ENCODE data around the gene TMX2. TPM values are rescaled to one million over a fixed set of nuclear protein-coding genes. Genes with fewer than 3 reads are reported as not detected.

The TMX2 gene
- polyA plus RNA-seq, 2 of the 4 experiments (the other 2 are of a cell fraction): 140 to 168 TPM

Small RNA genes within 50 kb of the gene (small RNA-seq; reads per million reads assigned to genes)
- gene TMX2-CTNND1: 0 reads per million in 6 experiments

Other genes with a start within 250 kb of the TMX2 start
- 4.6 and 5.3 TPM in 2 replicates for gene SLC43A1, start 196.9 kb upstream of the TMX2 start, polyA plus RNA-seq (2011; rRNA removed)
- gene SLC43A1, start 196.9 kb upstream of the TMX2 start, polyA plus RNA-seq (2017; fragmentation: RNase III; extraction: RNeasy Plus Mini Kit Qiagen cat#74134 plus additional on column Dnase treatment): 1.0 to 1.3 TPM (median 1.1 TPM) in 3 replicates
- 248 and 249 TPM in 2 replicates for gene TIMM10, start 181.8 kb upstream of the TMX2 start, polyA plus RNA-seq (2011; rRNA removed)
- gene TIMM10, start 181.8 kb upstream of the TMX2 start, polyA plus RNA-seq (2017; fragmentation: RNase III; extraction: RNeasy Plus Mini Kit Qiagen cat#74134 plus additional on column Dnase treatment): 172 to 184 TPM (median 179 TPM) in 3 replicates
- gene SMTNL1, start 175.0 kb upstream of the TMX2 start, polyA plus RNA-seq (2011; rRNA removed): not detected in 2 replicates
- not detected in 3 replicates for gene SMTNL1, start 175.0 kb upstream of the TMX2 start, polyA plus RNA-seq (2017; fragmentation: RNase III; extraction: RNeasy Plus Mini Kit Qiagen cat#74134 plus additional on column Dnase treatment)
- gene UBE2L6, start 144.9 kb upstream of the TMX2 start, polyA plus RNA-seq (2011; rRNA removed): 14.8 and 17.9 TPM in 2 replicates
- 18.2 to 21.4 TPM (median 18.7 TPM) in 3 replicates for gene UBE2L6, start 144.9 kb upstream of the TMX2 start, polyA plus RNA-seq (2017; fragmentation: RNase III; extraction: RNeasy Plus Mini Kit Qiagen cat#74134 plus additional on column Dnase treatment)
- 0.59 and 0.91 TPM in 2 replicates for gene SERPING1, start 114.9 kb upstream of the TMX2 start, polyA plus RNA-seq (2011; rRNA removed)
- gene SERPING1, start 114.9 kb upstream of the TMX2 start, polyA plus RNA-seq (2017; fragmentation: RNase III; extraction: RNeasy Plus Mini Kit Qiagen cat#74134 plus additional on column Dnase treatment): 0.10 to 0.63 TPM (median 0.53 TPM) in 3 replicates
- 0.04 and 0.13 TPM in 2 replicates for gene YPEL4, start 62.7 kb upstream of the TMX2 start, polyA plus RNA-seq (2011; rRNA removed)
- gene YPEL4, start 62.7 kb upstream of the TMX2 start, polyA plus RNA-seq (2017; fragmentation: RNase III; extraction: RNeasy Plus Mini Kit Qiagen cat#74134 plus additional on column Dnase treatment): 0.04 to 0.06 TPM in 2 of 3 replicates, not detected in the other
- 22.8 and 24.2 TPM in 2 replicates for gene CLP1, start 54.8 kb upstream of the TMX2 start, polyA plus RNA-seq (2011; rRNA removed)
- gene CLP1, start 54.8 kb upstream of the TMX2 start, polyA plus RNA-seq (2017; fragmentation: RNase III; extraction: RNeasy Plus Mini Kit Qiagen cat#74134 plus additional on column Dnase treatment): 31.6 to 33.0 TPM (median 31.8 TPM) in 3 replicates
- gene ZDHHC5, start 44.5 kb upstream of the TMX2 start, polyA plus RNA-seq (2011; rRNA removed): 63.8 and 75.9 TPM in 2 replicates
- 44.1 to 47.1 TPM (median 46.5 TPM) in 3 replicates for gene ZDHHC5, start 44.5 kb upstream of the TMX2 start, polyA plus RNA-seq (2017; fragmentation: RNase III; extraction: RNeasy Plus Mini Kit Qiagen cat#74134 plus additional on column Dnase treatment)
- 33.5 and 38.5 TPM in 2 replicates for gene MED19, start 378 bp upstream of the TMX2 start, polyA plus RNA-seq (2011; rRNA removed)
- gene MED19, start 378 bp upstream of the TMX2 start, polyA plus RNA-seq (2017; fragmentation: RNase III; extraction: RNeasy Plus Mini Kit Qiagen cat#74134 plus additional on column Dnase treatment): 22.5 to 23.5 TPM (median 23.3 TPM) in 3 replicates
- gene SELENOH, start 28.9 kb downstream of the TMX2 start, polyA plus RNA-seq (2011; rRNA removed): 99.7 and 115 TPM in 2 replicates
- gene SELENOH, start 28.9 kb downstream of the TMX2 start, polyA plus RNA-seq (2017; fragmentation: RNase III; extraction: RNeasy Plus Mini Kit Qiagen cat#74134 plus additional on column Dnase treatment): 91.4 to 96.3 TPM (median 91.8 TPM) in 3 replicates
- gene BTBD18, start 39.2 kb downstream of the TMX2 start, polyA plus RNA-seq (2011; rRNA removed): not detected in 2 replicates
- gene BTBD18, start 39.2 kb downstream of the TMX2 start, polyA plus RNA-seq (2017; fragmentation: RNase III; extraction: RNeasy Plus Mini Kit Qiagen cat#74134 plus additional on column Dnase treatment): not detected in 3 replicates
- gene CTNND1, start 49.2 kb downstream of the TMX2 start, polyA plus RNA-seq (2011; rRNA removed): 146 and 148 TPM in 2 replicates
- 72.8 to 74.5 TPM (median 74.1 TPM) in 3 replicates for gene CTNND1, start 49.2 kb downstream of the TMX2 start, polyA plus RNA-seq (2017; fragmentation: RNase III; extraction: RNeasy Plus Mini Kit Qiagen cat#74134 plus additional on column Dnase treatment)